Fibroblast of villous mesenchyme (primary cell): ENCODE data around the gene INHBE. TPM values are rescaled to one million over a fixed set of nuclear protein-coding genes. Genes with fewer than 3 reads are reported as not detected.
"Not testable (repeated sequence)": the region's sequence is repeated elsewhere in the genome, so short reads cannot be mapped to it uniquely, and the experiment has no call there.

ENCODE experiments used
- DNase-seq: peaks from one replicate; pipeline ENCODE4 v3.0.0-alpha.2; 2010; ENCODE audit warnings: low read depth
- H3K4me3 ChIP-seq: 2 replicates; pipeline ENCODE4 v1.5.1; 2011; ENCODE audit warnings: low read depth, mild to moderate bottlenecking, low read length
- small RNA-seq: library from RNA; depleted of rRNA; stranded (forward); fragments of <200 nt; gene quantifications from one replicate; pipeline ENCODE3, GENCODE V24; 2012
- total RNA-seq: library from RNA; depleted of rRNA; stranded (reverse); fragments of >200 nt; gene quantifications from 2 replicates; pipeline ENCODE4 v1.2.3, GENCODE V29; 2012
- TF ChIP-seq, protein P1 (sequence below): IDR thresholded peaks from 2 replicates; pipeline ENCODE4 v1.5.1; 2012; ENCODE audit warnings: low read depth, mild to moderate bottlenecking, low read length; ENCODE audit not compliant: insufficient read depth

The INHBE gene
- total RNA-seq, 1 donor, result 1.7 TPM

DNA sequence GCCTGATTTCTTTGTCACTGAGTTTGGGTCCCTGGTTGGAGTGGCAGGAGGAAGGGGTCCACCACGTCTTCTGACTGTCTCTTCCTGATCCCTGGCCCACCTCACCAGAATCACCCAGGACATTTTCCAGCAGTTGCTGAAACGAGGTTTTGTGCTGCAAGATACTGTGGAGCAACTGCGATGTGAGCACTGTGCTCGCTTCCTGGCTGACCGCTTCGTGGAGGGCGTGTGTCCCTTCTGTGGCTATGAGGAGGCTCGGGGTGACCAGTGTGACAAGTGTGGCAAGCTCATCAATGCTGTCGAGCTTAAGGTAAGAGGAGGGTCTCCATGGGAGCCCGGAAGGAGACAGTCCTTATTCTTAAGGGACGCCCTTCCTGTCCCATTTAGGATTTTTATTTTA lies 45.1 kb downstream of the INHBE start:
- TF ChIP-seq, protein P1, sequence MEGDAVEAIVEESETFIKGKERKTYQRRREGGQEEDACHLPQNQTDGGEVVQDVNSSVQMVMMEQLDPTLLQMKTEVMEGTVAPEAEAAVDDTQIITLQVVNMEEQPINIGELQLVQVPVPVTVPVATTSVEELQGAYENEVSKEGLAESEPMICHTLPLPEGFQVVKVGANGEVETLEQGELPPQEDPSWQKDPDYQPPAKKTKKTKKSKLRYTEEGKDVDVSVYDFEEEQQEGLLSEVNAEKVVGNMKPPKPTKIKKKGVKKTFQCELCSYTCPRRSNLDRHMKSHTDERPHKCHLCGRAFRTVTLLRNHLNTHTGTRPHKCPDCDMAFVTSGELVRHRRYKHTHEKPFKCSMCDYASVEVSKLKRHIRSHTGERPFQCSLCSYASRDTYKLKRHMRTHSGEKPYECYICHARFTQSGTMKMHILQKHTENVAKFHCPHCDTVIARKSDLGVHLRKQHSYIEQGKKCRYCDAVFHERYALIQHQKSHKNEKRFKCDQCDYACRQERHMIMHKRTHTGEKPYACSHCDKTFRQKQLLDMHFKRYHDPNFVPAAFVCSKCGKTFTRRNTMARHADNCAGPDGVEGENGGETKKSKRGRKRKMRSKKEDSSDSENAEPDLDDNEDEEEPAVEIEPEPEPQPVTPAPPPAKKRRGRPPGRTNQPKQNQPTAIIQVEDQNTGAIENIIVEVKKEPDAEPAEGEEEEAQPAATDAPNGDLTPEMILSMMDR, result no peak
- no peak overlapping the region for H3K4me3 ChIP-seq
- no peak for DNase-seq

DNA sequence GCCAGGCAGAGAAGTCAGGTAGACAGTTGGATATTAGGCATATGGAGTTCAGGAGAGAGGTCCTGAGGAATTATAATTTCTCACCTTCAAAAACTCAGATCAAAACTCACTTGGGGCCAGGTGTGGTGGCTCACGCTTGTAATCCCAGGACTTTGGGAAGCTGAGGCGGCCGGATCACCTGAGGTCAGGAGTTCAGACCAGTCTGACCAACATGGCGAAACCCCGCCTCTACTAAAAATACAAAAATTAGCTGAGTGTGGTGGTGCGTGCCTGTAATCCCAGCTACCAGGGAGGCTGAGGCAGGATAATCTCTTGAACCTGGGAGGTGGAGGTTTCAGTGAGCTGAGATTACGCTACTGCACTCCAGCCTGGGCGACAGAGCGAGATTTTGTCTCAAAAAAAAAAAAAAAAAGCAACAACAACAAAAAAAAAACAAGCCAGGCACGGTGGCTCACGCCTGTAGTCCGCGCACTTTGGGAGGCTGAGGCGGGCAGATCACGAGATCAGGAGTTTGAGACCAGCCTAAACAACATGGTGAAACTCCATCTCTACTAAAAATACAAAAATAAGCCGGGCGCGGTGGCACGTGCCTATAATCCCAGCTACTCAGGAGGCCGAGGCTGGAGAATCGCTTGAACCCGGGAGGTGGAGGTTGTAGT lies 47.3 kb downstream of the INHBE start:
- not testable (repeated sequence) for DNase-seq, H3K4me3 ChIP-seq

DNA sequence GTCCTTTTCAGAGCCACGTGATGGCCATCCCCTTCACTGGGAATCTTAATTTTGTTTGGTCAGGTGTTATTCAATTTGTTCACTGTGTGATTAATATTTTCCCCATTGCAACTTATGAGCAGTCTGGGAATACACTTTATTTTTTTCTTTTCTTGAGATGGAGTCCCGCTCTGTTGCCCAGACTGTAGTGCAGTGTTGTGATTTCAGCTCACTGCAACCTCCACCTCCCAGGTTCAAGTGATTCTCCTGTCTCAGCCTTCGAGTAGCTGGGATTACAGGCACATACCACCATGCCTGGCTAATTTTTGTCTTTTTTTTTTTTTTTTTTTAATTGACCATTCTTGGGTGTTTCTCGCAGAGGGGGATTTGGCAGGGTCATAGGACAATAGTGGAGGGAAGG lies 51.4 kb downstream of the INHBE start:
- not testable (repeated sequence) for DNase-seq

More for the DNA sequence above, 51.4 kb downstream of the INHBE start:
- not testable (repeated sequence) for H3K4me3 ChIP-seq

Small RNAs within 50 kb of the gene (small RNA-seq; reads per million reads assigned to genes)
- not detected for gene RNU6-879P

Other genes with a start within 250 kb of the INHBE start
- gene NXPH4, start 238.5 kb upstream of the INHBE start, total RNA-seq, result 1.3 and 1.6 TPM in 2 replicates
- 199 and 316 TPM in 2 replicates for gene SHMT2, start 225.6 kb upstream of the INHBE start, total RNA-seq
- gene STAC3, start 204.1 kb upstream of the INHBE start, total RNA-seq, result 0.32 and 1.3 TPM in 2 replicates
- 16.8 and 19.0 TPM in 2 replicates for gene R3HDM2, start 24.3 kb upstream of the INHBE start, total RNA-seq
- under 0.01 TPM in 1 of 2 replicates, not detected in the other for gene INHBC, start 20.5 kb upstream of the INHBE start, total RNA-seq
- gene GLI1, start 4.5 kb downstream of the INHBE start, total RNA-seq, result 0.86 and 1.9 TPM in 2 replicates
- under 0.01 TPM in 2 replicates for gene ARHGAP9, start 24.6 kb downstream of the INHBE start, total RNA-seq
- gene MARS1, start 32.8 kb downstream of the INHBE start, total RNA-seq, result 158 and 244 TPM in 2 replicates
- gene DDIT3, start 65.2 kb downstream of the INHBE start, total RNA-seq, result 18.1 and 56.7 TPM in 2 replicates
- gene MBD6, start 67.5 kb downstream of the INHBE start, total RNA-seq, result 4.8 and 6.9 TPM in 2 replicates
- gene DCTN2, start 91.9 kb downstream of the INHBE start, total RNA-seq, result 111 and 120 TPM in 2 replicates
- 0.86 and 1.3 TPM in 2 replicates for gene KIF5A, start 94.7 kb downstream of the INHBE start, total RNA-seq
- gene PIP4K2C, start 135.9 kb downstream of the INHBE start, total RNA-seq, result 21.3 and 33.2 TPM in 2 replicates
- gene DTX3, start 149.5 kb downstream of the INHBE start, total RNA-seq, result 19.0 and 22.9 TPM in 2 replicates
- gene ARHGEF25, start 156.1 kb downstream of the INHBE start, total RNA-seq, result 28.0 and 48.4 TPM in 2 replicates
- gene B4GALNT1, start 177.9 kb downstream of the INHBE start, total RNA-seq, result 3.0 and 5.2 TPM in 2 replicates
- gene OS9, start 238.8 kb downstream of the INHBE start, total RNA-seq, result 95.3 and 98.0 TPM in 2 replicates